ENCODE measurements around the gene CASP14.
"Not testable (repeated sequence)": the region's sequence is repeated elsewhere in the genome, so short reads cannot be mapped to it uniquely, and the experiment has no call there.

The CASP14 gene

GRCh38 chr19:15072930-15073647 lies 23.8 kb downstream of the CASP14 start:
- no peak overlapping the region for H3K27ac ChIP-seq
- no peak for DNase-seq (ENCODE audit: low spot score)
- TF ChIP-seq CTCF (IDR thresholded peaks at IDR 0.05): no peak

GRCh38 chr19:15074371-15074770 lies 25.1 kb downstream of the CASP14 start:
- Histone ChIP-seq H3K4me3 (no peak overlapping the region), H3K27ac (no peak overlapping the region)
- no peak for TF ChIP-seq CTCF (IDR thresholded peaks at IDR 0.05)
- no peak for DNase-seq (ENCODE audit: low spot score)

More at GRCh38 chr19:15072930-15073647, 23.8 kb downstream of the CASP14 start:
- H3K4me3 ChIP-seq: no peak overlapping the region

GRCh38 chr19:15075806-15076205 lies 26.5 kb downstream of the CASP14 start:
- no peak overlapping the region for H3K4me3 ChIP-seq
- no peak for DNase-seq (ENCODE audit: low spot score)
- no peak for TF ChIP-seq CTCF (IDR thresholded peaks at IDR 0.05)
- no peak overlapping the region for H3K27ac ChIP-seq

GRCh38 chr19:15080002-15080401 lies 30.7 kb downstream of the CASP14 start:
- H3K4me3 ChIP-seq; DNase-seq (ENCODE audit: low spot score); H3K27ac ChIP-seq: not testable (repeated sequence)

- Histone ChIP-seq H3K4me3 (no peak within 1 kb of the TSS), H3K27ac (no peak within 1 kb of the TSS)
- TF ChIP-seq CTCF (IDR thresholded peaks at IDR 0.05): no peak
- no peak for DNase-seq (ENCODE audit: low spot score)
These were observed 32.6 kb downstream of the CASP14 start, which contains the start of gene OR1I1 for GRCh38 chr19:15081911-15082310. OR1I1 (plus strand) TSS chr19:15082211; CDS start chr19:15087066, 4,855 bp downstream.

- H3K27ac ChIP-seq: no peak overlapping the region
- no peak for DNase-seq (ENCODE audit: low spot score)
- no peak for TF ChIP-seq CTCF (IDR thresholded peaks at IDR 0.05)
- H3K4me3 ChIP-seq: no peak overlapping the region
These were observed 37.9 kb downstream of the CASP14 start for GRCh38 chr19:15087182-15087581.

- Histone ChIP-seq H3K4me3 (no peak overlapping the region), H3K27ac (no peak overlapping the region)
- peak; percentile 36 for TF ChIP-seq CTCF (IDR thresholded peaks at IDR 0.05)
- no peak for DNase-seq (ENCODE audit: low spot score)
These were observed 42.9 kb downstream of the CASP14 start for GRCh38 chr19:15091918-15092753.
